ENCODE results near the gene STAMBP. TPM values are rescaled to one million over a fixed set of nuclear protein-coding genes. Genes with fewer than 3 reads are reported as not detected.

The STAMBP gene
- total and polyA plus RNA-seq, 2 of the 4 experiments (the other 2 are of a cell fraction): 29.7 to 38.7 TPM

GRCh38 chr2:73897240-73897583 is 68.5 kb downstream of the STAMBP start:
- Histone ChIP-seq H3K23ac (ENCODE audit: low read depth, low read length) (peak overlapping the region; percentile 34; the same call in 1 of the 2 replicates), H2BK120ac (ENCODE audit: low read depth, low read length) (no peak overlapping the region), H4K91ac (ENCODE audit: insufficient read depth, low read depth, low read length) (no peak overlapping the region), H3K4me1 (ENCODE audit: control insufficient read depth, insufficient read depth, low read length) (peaks cover 24% of the 10 kb centered on the region), H3K4me3 (ENCODE audit: insufficient read depth, low read depth, low read length) (no peak overlapping the region), H2BK15ac (ENCODE audit: low read depth, low read length) (no peak overlapping the region), H3K79me1 (ENCODE audit: low read depth in 1 of 2, low read length in 2 of 2) (peaks cover 30 to 89% of the 10 kb centered on the region in 2 experiments), H2AFZ (replicated peaks; ENCODE audit: low read length, poor library complexity) (no peak overlapping the region), H3K56ac (ENCODE audit: extremely low read depth, insufficient read depth, low read length) (no peak overlapping the region), H3K4me2 (ENCODE audit: low read depth, low read length) (peak overlapping the region; percentile 70; the same call in 1 of the 2 replicates), H4K8ac (ENCODE audit: low read depth in 2 of 2, low read length in 2 of 2) (no peak overlapping the region), H3K18ac (ENCODE audit: low read depth, low read length) (no peak overlapping the region), H3K9me1 (ENCODE audit: insufficient read depth, low read length) (peaks cover 41% of the 10 kb centered on the region), H4K20me1 (ENCODE audit: insufficient read depth, low read length) (peaks cover 85% of the 10 kb centered on the region), H3K9me3 (ENCODE audit: control insufficient read depth, insufficient read depth, low read length) (no peaks in the 10 kb centered on the region), H2BK20ac (ENCODE audit: low read depth, low read length) (no peak overlapping the region), H2AK9ac (replicated peaks; ENCODE audit: low read depth, low read length, poor library complexity) (peak overlapping the region; percentile 76), H3K4ac (ENCODE audit: low read depth, low read length) (0 out of 2 replicates have a peak overlapping the region, but pooled peaks have one; percentile 7), H3K36me3 (ENCODE audit: control insufficient read depth, insufficient read depth, low read length) (peaks cover 30% of the 10 kb centered on the region), H3K27me3 (ENCODE audit: control insufficient read depth, insufficient read depth, low read length) (no peaks in the 10 kb centered on the region), H3K9ac (ENCODE audit: low read depth, low read length) (no peak overlapping the region), H2BK5ac (ENCODE audit: low read depth, low read length, poor library complexity, severe bottlenecking) (no peak overlapping the region), H3K14ac (replicated peaks; ENCODE audit: low read depth, low read length) (peak overlapping the region; percentile 46; the same call in 1 of the 2 replicates), H2AK5ac (ENCODE audit: low read depth, low read length) (peak overlapping the region; percentile 23; the same call in 1 of the 2 replicates), H4K5ac (ENCODE audit: low read depth, low read length) (no peak overlapping the region), H3K27ac (ENCODE audit: insufficient read depth, low read length) (peak overlapping the region; percentile 12; the same call in 1 of the 2 replicates)
- CTCF ChIA-PET: interaction anchor here (1.3 kb wide), 1 partner anchor 73 kb away, joined by 4 read pairs; no protein-coding TSS in a partner anchor
- BruUV-seq (replicated peaks): no TSS peak
- dilution Hi-C loops (cut with HindIII; ENCODE audit: low sequenced_read_pairs, unreplicated experiment) (no loop called here), in situ Hi-C loops (cut with MboI; ENCODE audit: low sequenced_read_pairs) (no loop called here), intact Hi-C loops (cut with micrococcal nuclease) (no loop called here)
- 86% methylated on average over 1 of the region's 4 CpGs; no CpG with 5 or more reads in 1 of the 2 experiments for WGBS, 2 experiments (ENCODE audit: extremely low coverage in 2 of 2, insufficient read length in 1 of 2)
- POLR2A ChIA-PET (ENCODE audit: unreplicated experiment): interaction anchor here (0.6 kb wide), 1 partner anchor 223 kb away, joined by 4 read pairs; no protein-coding TSS in a partner anchor
- no peak for DNase-seq
- TF ChIP-seq MXI1 (IDR thresholded peaks at IDR 0.05; ENCODE audit: borderline replicate concordance, low read depth, low read length) (peak; percentile 46; the same call in 1 of the 2 replicates), USF2 (IDR thresholded peaks at IDR 0.05; ENCODE audit: low read depth, low read length) (no peak)
- ATAC-seq (ENCODE audit: low read depth): no peak

Data from IMR-90 (cell line).